IPS-18c (cell line): ENCODE measurements around the gene TRPC4AP.

Experiments
- H3K4me3 ChIP-seq: 2 replicates; pipeline ENCODE4 v1.7.0; 2013; ENCODE audit warnings: low read depth, mild to moderate bottlenecking, low read length, moderate library complexity; ENCODE audit not compliant: insufficient read depth
- H3K9me3 ChIP-seq: one replicate; pipeline ENCODE4 v1.6.1; 2013; ENCODE audit warnings: mild to moderate bottlenecking, low read length, moderate library complexity; ENCODE audit not compliant: control insufficient read depth, insufficient read depth

Gene TRPC4AP

DNA sequence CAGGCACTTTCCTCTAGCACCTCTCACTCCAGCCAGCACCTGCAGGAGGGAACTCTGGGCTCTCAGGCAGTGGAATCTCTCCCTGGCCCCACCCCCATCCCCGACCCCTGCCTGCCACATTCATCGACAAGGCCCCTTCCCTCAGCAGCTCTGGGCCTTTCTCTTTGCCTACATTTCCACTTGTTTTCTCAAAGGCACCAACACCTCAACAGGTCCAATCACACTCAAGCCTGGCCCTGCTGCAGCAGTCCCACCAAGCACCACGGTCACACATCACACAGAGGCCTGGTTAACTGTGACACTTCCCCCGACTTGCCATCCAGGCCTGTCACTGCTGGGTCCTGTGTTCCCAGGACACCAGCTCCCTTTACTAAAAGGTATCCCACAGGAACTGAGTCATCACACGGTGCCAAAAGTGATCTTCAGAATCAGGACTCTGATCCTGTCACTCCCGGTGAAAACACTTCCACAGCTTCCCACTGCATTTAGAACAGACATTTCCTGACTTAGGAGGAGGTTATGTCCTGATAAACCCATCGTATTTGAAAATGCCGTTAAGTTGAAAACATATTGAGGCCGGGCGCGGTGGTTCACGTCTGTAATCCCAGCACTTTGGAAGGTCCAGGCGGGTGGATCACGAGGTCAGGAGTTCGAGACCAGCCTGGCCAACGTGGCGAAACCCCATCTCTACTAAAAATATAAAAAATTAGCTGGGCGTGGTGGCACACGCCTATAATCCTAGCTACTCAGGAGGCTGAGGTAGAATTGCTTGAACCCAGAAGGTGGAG, 82.0 kb downstream of the TRPC4AP start:
- Histone ChIP-seq H3K4me3 (no peak overlapping the region), H3K9me3 (no peaks in the 10 kb centered on the region)

DNA sequence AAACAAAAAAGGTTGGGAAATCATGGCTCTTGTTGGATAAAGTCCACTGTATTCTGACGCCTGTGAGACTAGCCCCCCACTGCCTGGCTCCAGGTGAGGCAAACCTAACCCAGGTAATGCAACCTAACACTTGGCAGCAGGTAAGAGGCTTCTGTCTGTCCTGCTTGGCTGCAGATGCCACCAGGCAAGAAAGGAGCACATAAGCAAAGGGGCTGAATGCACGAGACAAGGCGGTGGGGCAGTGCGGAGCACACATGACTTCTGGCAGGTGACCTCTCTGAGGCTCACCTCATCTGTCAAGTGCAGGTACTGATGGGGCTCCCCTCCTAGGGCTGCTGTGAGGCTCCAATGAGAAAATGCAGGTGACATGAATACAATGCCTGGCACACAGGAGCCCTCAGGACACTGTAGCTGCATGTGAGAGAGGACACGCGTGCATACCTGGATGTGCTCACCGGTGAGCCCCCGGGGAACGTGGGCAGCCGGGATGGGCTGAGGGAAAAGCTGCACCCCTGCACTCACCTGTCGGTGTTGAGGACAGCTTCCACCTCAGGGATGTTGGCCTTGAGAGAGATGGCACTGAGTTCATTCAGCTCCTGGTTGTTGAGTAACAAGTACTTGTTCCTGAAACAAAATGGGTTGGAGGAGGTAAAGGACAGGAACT, 82.8 kb downstream of the TRPC4AP start:
- Histone ChIP-seq H3K9me3 (no peaks in the 10 kb centered on the region), H3K4me3 (no peak overlapping the region)

DNA sequence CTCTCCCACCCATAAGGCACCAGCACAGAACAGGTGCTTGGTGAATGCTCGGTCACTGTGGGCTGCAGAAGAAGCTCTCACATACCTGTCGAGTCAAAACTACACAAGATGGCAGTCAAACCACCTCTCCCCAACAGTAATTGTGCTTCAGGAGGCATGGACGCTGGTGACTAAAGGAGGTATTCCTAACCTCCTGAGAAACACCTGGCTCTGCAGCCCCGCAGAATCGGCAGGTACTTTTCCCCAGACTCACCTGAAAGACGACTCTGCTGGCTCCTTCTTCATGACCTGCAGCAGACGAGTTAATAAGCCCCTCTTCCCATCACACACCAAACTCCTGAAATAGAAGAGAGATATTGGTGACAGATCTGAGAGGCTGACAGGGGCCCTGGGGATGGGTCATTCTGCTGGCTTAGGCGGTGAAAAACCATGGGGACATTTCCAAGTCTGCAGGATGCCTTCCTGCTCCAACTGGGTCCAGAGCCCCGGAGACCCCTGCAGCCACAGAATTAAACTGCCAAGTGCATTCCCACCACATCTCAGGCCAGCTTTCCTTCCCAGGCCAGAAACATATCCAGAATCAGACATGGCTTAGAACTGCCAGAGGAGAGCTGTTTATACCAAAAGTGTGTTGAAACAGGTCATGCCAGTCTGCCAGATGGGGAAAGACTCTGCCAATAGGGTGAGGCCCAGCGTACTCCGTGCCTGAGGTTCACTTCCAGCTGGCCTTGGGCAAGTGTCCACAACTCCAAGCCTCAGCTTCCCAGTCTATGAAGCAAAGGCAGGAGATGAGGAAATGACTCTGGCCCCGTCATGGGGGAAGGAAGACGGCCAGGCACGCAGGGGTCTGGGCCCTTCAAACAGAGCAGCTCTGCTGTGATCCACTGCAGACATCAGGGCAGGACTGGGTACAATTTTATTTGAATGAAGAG, 83.9 kb downstream of the TRPC4AP start:
- Histone ChIP-seq H3K4me3 (no peak overlapping the region), H3K9me3 (no peaks in the 10 kb centered on the region)

DNA sequence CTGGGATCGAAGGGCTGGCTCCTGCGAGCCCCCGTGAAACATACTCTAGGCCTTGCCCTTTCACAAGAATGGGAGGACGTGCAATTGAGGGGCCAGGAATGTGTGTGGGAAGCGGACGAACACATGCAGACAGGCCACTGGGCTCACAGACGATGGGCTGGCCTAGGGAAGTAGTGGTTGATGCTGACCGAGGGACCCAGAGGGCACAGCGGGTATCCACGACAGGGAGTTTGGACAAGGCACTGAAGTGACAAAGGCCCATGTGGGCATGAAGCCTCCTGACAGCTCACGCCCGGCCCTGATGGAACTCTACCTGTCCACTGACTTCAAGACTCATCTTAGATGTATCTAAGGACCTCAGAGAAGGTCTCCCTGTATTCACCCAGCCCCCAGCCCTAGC, 84.7 kb downstream of the TRPC4AP start:
- H3K9me3 ChIP-seq = no peaks in the 10 kb centered on the region
- H3K4me3 ChIP-seq = no peak overlapping the region

DNA sequence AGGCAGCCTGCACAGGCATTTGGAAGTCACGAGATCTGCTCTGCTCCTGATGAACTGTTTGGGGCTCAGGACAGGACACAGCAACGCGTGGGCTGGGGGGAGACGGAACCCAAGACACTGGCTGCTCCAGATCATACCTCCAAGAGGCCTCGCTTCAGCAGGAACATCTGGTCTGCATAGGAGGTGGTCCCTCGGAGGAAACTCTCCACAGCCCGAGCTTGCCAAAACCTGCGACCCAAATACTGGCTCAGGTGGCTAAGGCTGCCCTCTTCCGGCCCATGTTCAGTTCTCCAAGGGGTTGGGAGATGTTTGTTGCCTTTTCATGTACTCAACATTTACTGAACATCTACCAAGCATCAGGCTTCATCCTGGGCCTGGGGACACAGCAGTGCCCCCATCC, 85.2 kb downstream of the TRPC4AP start:
- no peaks in the 10 kb centered on the region for H3K9me3 ChIP-seq
- H3K4me3 ChIP-seq = no peak overlapping the region

DNA sequence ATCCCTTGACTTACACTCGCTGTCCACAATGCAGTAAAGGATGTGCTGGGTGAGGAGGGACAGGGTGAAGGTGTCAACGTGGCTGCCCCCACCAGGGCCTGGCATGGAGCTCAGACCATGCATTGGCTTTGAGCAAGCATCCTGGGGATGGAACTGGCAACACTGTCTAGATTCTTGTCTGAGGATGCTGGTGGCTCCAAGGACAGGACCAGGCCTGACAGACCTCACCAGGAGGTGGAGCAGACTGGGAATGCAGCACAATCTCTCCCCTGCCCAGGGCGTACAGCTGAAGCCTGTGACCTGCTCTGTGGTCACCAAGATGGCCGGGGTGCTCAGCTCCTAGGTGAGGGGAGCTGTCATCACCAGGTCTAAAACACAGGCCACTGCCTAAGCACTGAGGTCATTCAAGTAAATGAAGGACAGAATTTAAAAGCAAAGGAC, 86.1 kb downstream of the TRPC4AP start:
- no peaks in the 10 kb centered on the region for H3K9me3 ChIP-seq
- no peak overlapping the region for H3K4me3 ChIP-seq

DNA sequence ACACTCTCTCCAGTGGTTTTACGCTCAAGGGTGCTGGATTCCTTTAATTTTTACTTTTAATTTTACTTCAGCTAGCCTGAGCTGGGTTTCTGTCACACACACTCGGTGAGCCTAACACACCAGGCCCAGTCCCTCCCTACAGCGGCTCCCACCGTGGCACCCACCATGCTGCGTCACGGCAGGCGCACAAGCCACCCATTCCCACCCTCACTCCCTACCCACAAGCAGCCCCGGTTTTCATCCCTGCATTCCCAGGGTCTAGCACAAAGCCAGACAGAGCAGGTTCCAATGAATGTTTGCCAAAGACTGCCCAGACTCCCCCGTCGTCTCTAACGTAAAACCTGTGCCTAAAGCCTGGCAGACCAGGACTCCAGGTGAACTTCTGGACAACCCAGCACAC, 86.6 kb downstream of the TRPC4AP start:
- H3K9me3 ChIP-seq = no peaks in the 10 kb centered on the region
- no peak overlapping the region for H3K4me3 ChIP-seq

DNA sequence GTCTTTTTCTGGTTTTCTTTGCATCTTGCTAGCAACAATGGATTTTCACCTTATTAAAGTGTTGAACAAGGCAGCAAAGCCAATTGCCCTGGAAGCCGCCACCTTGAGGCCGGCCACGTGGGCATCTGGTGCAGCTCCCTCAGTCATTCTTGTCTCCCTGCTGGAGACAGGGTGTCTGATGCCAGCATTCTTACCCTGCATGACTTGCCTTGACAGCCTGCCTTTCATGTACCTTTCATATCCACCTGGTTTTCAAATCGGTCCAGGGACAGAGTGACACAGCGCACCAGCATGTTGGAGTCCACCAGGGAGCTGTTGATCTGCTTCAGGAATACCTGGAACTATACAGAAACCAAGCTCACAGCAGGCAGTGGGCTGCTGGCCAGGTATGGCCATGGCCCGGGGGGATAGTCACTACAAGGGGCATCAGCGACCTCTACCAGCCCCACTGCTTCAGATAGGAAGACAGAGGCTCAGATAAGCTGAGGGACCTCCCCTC, 87.1 kb downstream of the TRPC4AP start:
- H3K9me3 ChIP-seq = no peaks in the 10 kb centered on the region
- H3K4me3 ChIP-seq = no peak overlapping the region

DNA sequence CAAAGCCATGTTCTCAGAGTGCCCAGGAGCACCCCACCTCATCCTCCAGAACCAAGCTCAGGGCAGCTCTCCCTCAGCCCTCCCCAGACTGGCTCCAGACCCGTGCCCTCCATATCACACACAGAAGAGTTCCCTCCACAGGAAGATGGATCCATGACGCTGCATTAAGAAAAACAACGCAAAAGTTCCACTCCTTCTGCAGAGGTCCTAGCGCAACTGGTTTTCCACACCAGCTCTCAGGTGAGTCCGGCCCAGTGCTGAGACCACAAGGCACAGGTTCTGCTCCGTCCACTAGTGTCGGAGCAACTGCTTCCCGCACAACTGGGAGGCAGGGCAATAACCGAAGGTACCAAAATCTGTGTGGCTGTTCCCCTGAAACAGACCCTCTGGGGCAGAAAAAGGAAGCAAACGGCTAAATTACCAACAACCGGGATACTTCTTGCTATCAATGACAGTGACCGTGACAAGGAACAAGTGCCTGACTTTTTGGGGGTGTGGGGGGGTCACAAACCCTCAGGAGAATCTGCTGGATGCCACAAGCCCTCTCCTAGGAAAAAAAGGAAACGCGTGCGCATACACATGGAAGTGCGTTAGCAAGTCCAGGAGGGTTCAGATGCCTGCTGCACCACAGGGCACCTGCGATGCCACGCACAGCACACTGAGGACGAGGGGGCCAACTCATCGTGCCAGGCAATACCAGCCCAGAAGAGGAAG, 87.7 kb downstream of the TRPC4AP start:
- H3K9me3 ChIP-seq = no peaks in the 10 kb centered on the region
- H3K4me3 ChIP-seq = no peak overlapping the region

DNA sequence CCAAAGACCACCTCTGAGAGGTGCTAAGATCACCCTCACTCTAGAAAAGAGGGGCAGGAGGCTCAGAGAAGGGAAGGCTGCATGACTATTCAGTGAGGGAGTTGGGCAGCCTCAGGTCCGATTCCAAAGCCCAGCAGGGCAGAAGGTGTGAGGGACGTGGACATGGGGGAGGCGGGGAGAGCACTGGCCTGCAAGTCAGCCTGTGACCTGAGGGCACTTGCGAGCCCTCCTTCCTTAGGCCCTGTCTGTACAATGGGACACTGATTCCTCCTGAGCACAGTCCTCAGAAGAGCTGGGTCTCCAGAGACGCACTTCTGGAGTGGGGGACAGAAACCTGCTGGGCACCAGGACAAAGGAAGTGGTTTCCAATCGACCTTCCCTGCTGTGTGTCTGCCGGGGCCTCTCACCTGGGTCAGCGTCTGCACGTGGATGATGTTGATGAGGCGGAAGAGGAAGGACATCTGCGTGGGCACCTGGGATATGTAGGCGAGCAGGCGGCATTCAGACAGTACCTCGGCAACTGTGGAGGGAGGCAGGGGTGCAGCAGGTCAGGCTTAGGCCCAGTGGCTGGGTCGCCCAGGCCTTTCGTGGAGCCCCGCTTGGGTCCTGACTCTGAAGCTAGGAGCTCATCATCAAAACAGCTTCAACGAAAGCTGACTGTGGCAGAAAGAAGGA, 88.4 kb downstream of the TRPC4AP start:
- H3K9me3 ChIP-seq = no peaks in the 10 kb centered on the region
- no peak overlapping the region for H3K4me3 ChIP-seq

DNA sequence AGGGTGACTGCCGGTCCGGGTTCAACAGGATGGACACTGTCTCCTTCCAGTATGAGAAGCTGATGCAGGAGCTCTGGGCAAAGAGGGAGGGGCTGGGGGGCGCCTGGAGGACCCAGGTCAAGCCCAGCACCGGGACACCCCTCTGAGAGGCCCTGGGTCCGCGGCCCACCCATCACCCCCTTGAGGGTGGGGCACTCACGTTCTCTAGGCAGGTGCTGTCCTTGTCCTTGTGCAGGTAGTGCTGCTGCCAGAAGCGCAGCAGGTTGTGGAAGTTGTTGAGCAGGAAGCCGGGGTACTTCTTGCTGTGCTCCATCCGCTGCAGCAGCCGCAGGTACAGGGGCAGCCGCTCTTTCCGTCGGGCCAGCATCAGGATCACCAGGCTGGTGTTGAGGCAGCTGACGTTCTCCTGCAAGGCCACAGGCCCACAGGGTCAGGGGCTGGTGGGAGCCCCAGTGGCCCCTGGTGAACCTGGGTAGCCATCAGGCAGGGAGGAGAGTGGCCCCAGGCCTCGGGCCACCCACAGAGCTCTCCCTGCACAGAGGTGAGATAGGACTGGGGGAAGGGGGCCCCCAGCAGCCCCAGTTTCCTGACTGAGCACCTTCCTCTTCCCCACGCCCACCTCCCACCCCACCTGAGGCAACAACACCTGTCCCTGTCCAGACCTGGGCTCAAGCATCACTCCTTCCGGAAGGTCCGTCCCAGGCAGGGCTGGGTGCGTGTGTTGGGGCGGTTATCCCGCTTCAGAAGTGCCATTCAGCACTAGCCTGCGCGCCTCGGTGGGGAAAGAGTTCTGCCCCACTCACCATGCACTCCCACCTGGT, 89.2 kb downstream of the TRPC4AP start:
- Histone ChIP-seq H3K4me3 (no peak overlapping the region), H3K9me3 (no peaks in the 10 kb centered on the region)

DNA sequence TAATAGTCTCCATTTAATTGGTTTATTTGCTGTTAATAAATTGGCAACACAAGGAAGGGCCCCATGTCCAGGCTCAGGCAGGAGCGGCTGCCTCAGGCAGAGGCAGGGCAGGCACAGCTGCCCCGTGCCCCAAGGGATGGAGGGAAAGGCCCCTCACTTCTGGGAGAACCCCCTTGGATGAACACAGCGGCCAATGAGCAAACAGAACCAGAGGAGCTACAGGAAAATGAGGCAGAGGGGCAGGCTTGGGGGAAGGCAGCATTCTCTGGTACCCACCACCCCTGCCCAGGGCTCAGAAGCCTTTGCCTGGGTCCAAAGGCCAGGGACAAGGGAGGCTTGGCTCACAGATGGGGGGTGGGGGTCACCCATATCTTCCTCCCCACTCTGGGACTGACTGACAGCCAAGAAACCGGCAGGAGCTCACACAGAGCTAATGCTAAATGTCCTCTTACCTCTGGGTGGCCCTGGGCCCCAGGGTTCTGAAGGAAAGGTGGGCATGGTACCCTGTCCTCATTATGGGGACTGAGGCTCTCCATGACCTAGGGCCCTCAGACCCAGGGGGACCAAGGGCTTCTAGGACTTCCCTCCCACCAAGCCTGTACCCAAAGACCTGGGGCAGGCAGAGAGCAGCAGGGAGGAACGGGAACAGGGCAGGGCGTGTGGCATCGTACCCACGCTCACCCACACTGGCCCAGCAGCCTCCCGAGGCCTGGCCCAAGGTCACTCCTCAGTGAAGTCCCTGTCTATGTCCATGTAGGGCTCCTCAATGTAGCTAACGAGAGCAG, 90.0 kb downstream of the TRPC4AP start:
- no peak overlapping the region for H3K4me3 ChIP-seq

DNA sequence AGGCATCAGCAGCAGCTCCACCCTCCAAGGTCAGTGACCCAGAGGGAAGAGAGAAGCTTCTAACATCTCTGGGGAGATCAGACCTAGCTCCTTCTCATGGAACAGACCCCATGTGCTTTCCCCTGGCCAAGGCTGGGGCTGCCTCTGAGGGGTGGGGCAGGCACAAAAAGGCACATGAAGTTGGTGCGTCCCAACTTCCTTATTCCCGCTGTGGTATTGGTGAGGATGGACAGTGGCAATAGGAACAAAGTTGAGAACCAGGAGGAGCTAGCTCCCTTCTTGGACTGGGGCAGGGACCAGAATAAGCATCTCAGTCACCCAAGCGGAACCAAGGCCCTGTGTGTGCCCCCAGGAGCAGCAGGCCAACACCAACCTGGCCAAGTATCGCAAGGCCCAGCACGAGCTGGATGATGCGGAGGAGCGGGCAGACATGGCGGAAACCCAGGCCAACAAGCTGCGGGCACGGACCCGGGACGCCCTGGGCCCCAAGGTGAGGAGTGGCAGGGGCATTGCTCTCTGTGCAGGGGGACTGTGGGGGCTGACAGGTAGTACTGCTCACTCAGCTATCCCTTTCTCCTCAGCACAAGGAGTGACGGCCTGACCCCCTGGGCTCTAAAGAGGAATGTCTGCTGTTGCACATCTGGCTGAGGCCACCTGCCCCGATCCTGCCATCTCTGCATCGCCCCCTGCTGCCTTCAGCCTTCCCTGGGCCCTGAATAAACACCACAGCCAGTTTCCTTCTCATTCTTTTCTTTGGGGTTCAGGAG, 90.8 kb downstream of the TRPC4AP start:
- no peaks in the 10 kb centered on the region for H3K9me3 ChIP-seq
- no peak overlapping the region for H3K4me3 ChIP-seq

More for the DNA sequence above, 90.0 kb downstream of the TRPC4AP start:
- H3K9me3 ChIP-seq = no peaks in the 10 kb centered on the region

DNA sequence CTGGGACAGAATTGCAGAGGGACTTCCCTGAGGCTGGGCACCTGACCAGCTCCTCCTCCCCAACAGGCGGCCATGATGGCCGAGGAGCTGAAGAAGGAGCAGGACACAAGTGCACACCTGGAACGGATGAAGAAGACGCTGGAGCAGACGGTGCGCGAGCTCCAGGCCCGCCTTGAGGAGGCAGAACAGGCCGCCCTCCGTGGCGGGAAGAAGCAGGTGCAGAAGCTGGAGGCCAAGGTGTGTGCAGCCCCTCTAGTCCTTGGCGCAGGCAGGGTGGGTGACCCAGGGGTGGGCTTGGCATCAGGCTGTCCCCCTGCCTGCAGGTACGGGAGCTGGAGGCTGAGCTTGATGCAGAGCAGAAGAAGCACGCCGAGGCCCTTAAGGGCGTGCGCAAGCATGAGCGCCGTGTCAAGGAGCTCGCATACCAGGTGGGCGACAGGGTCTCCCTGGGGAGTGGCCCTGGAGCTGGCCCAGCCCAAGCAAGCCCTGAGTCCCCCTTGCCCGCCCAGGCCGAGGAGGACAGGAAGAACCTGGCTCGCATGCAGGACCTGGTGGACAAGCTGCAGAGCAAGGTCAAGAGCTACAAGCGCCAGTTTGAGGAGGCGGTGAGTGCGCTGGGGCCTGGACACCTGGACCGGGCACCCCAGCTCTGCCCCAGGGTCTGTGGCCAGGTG, 91.5 kb downstream of the TRPC4AP start:
- no peaks in the 10 kb centered on the region for H3K9me3 ChIP-seq
- no peak overlapping the region for H3K4me3 ChIP-seq
